Ramos (cell line): ENCODE results near the gene TP53RK.

Source experiments
- in situ Hi-C: fragments of 300-500 bp; cut with MboI; formaldehyde crosslinking; loops from one replicate; pipeline ENCODE4 v1.14.3; 2022; ENCODE audit warnings: low sequenced_read_pairs; ENCODE audit not compliant: unreplicated experiment

Gene TP53RK

GRCh38 chr20:46670585-46671584 lies 18.4 kb downstream of the TP53RK start:
- in situ Hi-C loops: no loop called here

- in situ Hi-C loops: no loop called here
These were observed 19.0 kb downstream of the TP53RK start for GRCh38 chr20:46670228-46670584.

- in situ Hi-C loops: no loop called here
These were observed 22.3 kb downstream of the TP53RK start for GRCh38 chr20:46666818-46667515.

GRCh38 chr20:46666306-46666705 lies 22.9 kb downstream of the TP53RK start:
- in situ Hi-C loops: no loop called here

- in situ Hi-C loops: no loop called here
These were observed 23.6 kb downstream of the TP53RK start for GRCh38 chr20:46665602-46666001.

- in situ Hi-C loops: no loop called here
These were observed 25.7 kb downstream of the TP53RK start for GRCh38 chr20:46663531-46663930.

GRCh38 chr20:46661659-46662058 lies 27.6 kb downstream of the TP53RK start:
- in situ Hi-C loops: no loop called here

GRCh38 chr20:46660487-46660886 lies 28.8 kb downstream of the TP53RK start:
- in situ Hi-C loops: no loop called here

GRCh38 chr20:46657618-46658017 lies 31.6 kb downstream of the TP53RK start:
- in situ Hi-C loops: no loop called here

GRCh38 chr20:46657137-46657536 lies 32.1 kb downstream of the TP53RK start:
- in situ Hi-C loops: no loop called here

GRCh38 chr20:46652699-46653098 lies 36.5 kb downstream of the TP53RK start:
- in situ Hi-C loops: no loop called here

- in situ Hi-C loops: no loop called here
These were observed 37.9 kb downstream of the TP53RK start, which contains the start of gene SLC13A3 for GRCh38 chr20:46651091-46651962. Gene SLC13A3 (minus strand): TSS chr20:46651459. CDS start chr20:46651421, 38 bp downstream.

GRCh38 chr20:46650575-46651090 lies 38.6 kb downstream of the TP53RK start:
- in situ Hi-C loops: no loop called here

GRCh38 chr20:46649965-46650542 lies 39.2 kb downstream of the TP53RK start:
- in situ Hi-C loops: no loop called here

- in situ Hi-C loops: no loop called here
These were observed 39.6 kb downstream of the TP53RK start for GRCh38 chr20:46649650-46649949.

GRCh38 chr20:46648903-46649649 lies 40.2 kb downstream of the TP53RK start:
- in situ Hi-C loops: no loop called here

GRCh38 chr20:46647469-46647868 lies 41.8 kb downstream of the TP53RK start:
- in situ Hi-C loops: no loop called here

GRCh38 chr20:46646659-46647380 lies 42.4 kb downstream of the TP53RK start:
- in situ Hi-C loops: no loop called here

GRCh38 chr20:46646122-46646521 lies 43.1 kb downstream of the TP53RK start:
- in situ Hi-C loops: no loop called here
